Gastrocnemius medialis (tissue), 4 donors: ENCODE measurements around the gene ALKBH4. TPM values are rescaled to one million over a fixed set of nuclear protein-coding genes. Genes with fewer than 3 reads are reported as not detected.

ENCODE experiments used
- ATAC-seq, 2 donors: fragments of 150-250 bp; one replicate each; pipeline ENCODE4 v1.9.1; 2016
- DNase-seq, 2 donors: peaks; one replicate each; pipeline ENCODE4 v3.0.0-alpha.2; 2019
- H3K27ac ChIP-seq, 4 donors: fragments of 200-600 bp; sonication (generic); 1 replicate in 1 of 4; 2 replicates in 3 of 4; pipeline ENCODE4 v1.5.1; 2016 to 2018; ENCODE audit warnings: mild to moderate bottlenecking in 2 of 4, moderate library complexity in 1 of 4
- H3K27me3 ChIP-seq, 3 donors: fragments of 200-600 bp; sonication (generic) in 2 of 3; 1 replicate in 1 of 3; 2 replicates in 2 of 3; pipeline versions ENCODE4 v1.5.1 to v1.6.0; 2016 to 2019; ENCODE audit warnings: mild to moderate bottlenecking in 1 of 3, moderate library complexity in 1 of 3
- H3K36me3 ChIP-seq, 2 donors: fragments of 200-600 bp; sonication (generic) in 1 of 2; one replicate each; pipeline ENCODE4 v1.5.1; 2017 to 2018
- H3K4me1 ChIP-seq, 2 donors: fragments of 200-600 bp; sonication (generic) in 1 of 2; one replicate each; pipeline ENCODE4 v1.5.1; 2016 to 2017; ENCODE audit warnings: mild to moderate bottlenecking in 2 of 2
- H3K4me3 ChIP-seq, 4 donors: fragments of 200-600 bp; sonication (generic) in 3 of 4; 1 replicate in 1 of 4; 2 replicates in 3 of 4; pipeline ENCODE4 v1.5.1; 2016 to 2019; ENCODE audit warnings: mild to moderate bottlenecking in 2 of 4
- H3K9me3 ChIP-seq, 3 donors: fragments of 200-600 bp; sonication (generic) in 2 of 3; 1 replicate in 1 of 3; 2 replicates in 2 of 3; pipeline ENCODE4 v1.5.1; 2016 to 2019
- POLR2A ChIP-seq, 2 donors: fragments of 450-650 bp; IDR thresholded peaks; one replicate each; pipeline ENCODE4 v1.6.1; 2017; ENCODE audit warnings: antibody characterized with exemption in 2 of 2, mild to moderate bottlenecking in 2 of 2, moderate library complexity in 2 of 2
- in situ Hi-C, 4 donors: fragments of 200-750 bp; cut with MboI; loops; one replicate each; pipeline versions ENCODE4 v1.15.0 to v1.8.0; 2017; ENCODE audit warnings: low sequenced_read_pairs in 4 of 4
- intact Hi-C: fragments of 100-400 bp; cut with DNase I; formaldehyde crosslinking; loops from one replicate; pipeline ENCODE4 v1.15.1; 2023; ENCODE audit warnings: low total_unique reads
- total RNA-seq, 4 donors: library from RNA; depleted of rRNA; stranded (reverse); fragments of >200 nt; gene quantifications; one replicate each; pipeline versions ENCODE4 v1.1.0 to v1.2.3, GENCODE V29; 2016
- TF ChIP-seq, protein P1 (sequence below), 5 experiments: fragments of 450-650 bp in 3 of 5; fragments of 200-600 bp in 2 of 5; sonication (generic) in 2 of 5; IDR thresholded peaks in 4 of 5; conservative IDR thresholded peaks in 1 of 5; 1 replicate in 4 of 5; 2 replicates in 1 of 5; pipeline ENCODE4 v1.5.1; 2016 to 2019; ENCODE audit warnings: antibody characterized with exemption in 5 of 5, mild to moderate bottlenecking in 3 of 5, moderate library complexity in 3 of 5

Gene ALKBH4
- total RNA-seq, 4 donors from 2014 or later = 8.7 to 15.1 (median 10.9) TPM

DNA sequence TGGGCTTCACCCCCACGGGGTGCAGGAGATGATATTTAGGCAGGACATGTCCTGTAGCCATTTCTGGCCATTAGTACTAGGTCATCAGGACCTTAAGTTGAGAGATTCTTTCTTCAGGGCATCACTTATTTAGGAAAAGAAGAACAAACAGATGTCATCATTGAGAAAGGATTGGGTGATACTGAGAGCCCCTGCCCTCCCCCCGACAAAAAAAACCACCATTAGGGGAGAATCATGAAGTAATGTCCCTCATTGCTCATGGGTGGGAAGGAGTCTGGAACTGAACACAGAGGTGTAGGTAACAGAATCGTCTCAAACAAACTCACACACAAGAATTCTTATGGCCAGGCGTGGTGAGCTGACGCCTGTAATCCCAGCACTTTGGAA lies 37.7 kb downstream of the ALKBH4 start:
- TF ChIP-seq, protein P1, sequence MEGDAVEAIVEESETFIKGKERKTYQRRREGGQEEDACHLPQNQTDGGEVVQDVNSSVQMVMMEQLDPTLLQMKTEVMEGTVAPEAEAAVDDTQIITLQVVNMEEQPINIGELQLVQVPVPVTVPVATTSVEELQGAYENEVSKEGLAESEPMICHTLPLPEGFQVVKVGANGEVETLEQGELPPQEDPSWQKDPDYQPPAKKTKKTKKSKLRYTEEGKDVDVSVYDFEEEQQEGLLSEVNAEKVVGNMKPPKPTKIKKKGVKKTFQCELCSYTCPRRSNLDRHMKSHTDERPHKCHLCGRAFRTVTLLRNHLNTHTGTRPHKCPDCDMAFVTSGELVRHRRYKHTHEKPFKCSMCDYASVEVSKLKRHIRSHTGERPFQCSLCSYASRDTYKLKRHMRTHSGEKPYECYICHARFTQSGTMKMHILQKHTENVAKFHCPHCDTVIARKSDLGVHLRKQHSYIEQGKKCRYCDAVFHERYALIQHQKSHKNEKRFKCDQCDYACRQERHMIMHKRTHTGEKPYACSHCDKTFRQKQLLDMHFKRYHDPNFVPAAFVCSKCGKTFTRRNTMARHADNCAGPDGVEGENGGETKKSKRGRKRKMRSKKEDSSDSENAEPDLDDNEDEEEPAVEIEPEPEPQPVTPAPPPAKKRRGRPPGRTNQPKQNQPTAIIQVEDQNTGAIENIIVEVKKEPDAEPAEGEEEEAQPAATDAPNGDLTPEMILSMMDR (IDR thresholded peaks at IDR 0.05 in 4 of 5, conservative IDR thresholded peaks at IDR 0.05 in 1 of 5) = no peak
- TF ChIP-seq POLR2A (IDR thresholded peaks at IDR 0.05) = no peak
- ATAC-seq = no peak
- no peak overlapping the region for H3K4me3 ChIP-seq
- in situ Hi-C loops (no loop called here), intact Hi-C loops (no loop called here)
- peaks cover 0 to 18% of the 10 kb centered on the region in 2 donors for H3K36me3 ChIP-seq
- no peak for DNase-seq
- H3K27me3 ChIP-seq = no peaks in the 10 kb centered on the region
- no peaks in the 10 kb centered on the region for H3K9me3 ChIP-seq
- H3K27ac ChIP-seq = no peak overlapping the region
- no peaks in the 10 kb centered on the region for H3K4me1 ChIP-seq

DNA sequence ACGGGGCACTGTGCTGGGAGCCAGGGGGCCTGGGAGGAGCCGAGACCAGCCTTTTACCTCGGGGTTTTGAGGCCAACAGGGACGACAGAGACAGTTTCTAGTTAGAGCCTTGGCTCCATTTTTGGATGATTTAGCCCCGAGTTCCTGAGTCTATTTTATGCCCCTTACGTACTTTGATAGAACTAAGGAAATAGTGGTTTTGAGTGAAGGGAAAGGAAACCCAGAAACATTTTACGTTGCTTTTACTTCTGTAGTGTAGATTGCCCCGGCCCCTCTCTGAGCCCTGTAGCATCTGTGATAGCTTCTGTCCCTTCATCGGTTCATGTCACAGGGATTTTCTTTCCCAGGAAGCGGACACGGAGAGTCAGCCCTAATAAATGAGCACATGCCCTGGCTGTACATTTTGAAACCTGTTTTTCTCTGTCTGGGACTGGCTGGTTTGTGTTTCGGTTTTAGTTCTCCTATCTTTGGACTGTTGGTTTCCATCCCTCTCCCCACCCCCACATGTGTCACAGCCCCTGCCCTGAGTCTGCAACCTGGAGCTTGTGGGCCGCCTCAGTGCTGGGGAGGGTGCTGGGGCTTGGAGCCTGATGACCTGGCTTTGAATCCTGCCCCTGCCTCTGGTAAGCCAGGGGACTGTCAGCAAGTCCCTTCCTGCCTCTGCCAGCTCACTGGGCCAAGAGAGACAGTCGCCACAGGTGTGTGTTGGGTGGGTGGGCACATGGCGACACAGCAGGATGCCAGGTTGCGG lies 38.2 kb downstream of the ALKBH4 start:
- H3K27ac ChIP-seq = peak overlapping the region in 1 of 4 donors; percentile 0
- peaks cover 0 to 22% of the 10 kb centered on the region in 2 donors for H3K36me3 ChIP-seq
- H3K27me3 ChIP-seq = no peaks in the 10 kb centered on the region
- no peaks in the 10 kb centered on the region for H3K4me1 ChIP-seq
- intact Hi-C loops = no loop called here
- ATAC-seq (no peak), DNase-seq (no peak)
- in situ Hi-C loops = no loop called here
- no peak for TF ChIP-seq POLR2A (IDR thresholded peaks at IDR 0.05)
- TF ChIP-seq, protein P1 (IDR thresholded peaks at IDR 0.05 in 4 of 5, conservative IDR thresholded peaks at IDR 0.05 in 1 of 5) = no peak
- H3K9me3 ChIP-seq = no peaks in the 10 kb centered on the region
- no peak overlapping the region for H3K4me3 ChIP-seq

DNA sequence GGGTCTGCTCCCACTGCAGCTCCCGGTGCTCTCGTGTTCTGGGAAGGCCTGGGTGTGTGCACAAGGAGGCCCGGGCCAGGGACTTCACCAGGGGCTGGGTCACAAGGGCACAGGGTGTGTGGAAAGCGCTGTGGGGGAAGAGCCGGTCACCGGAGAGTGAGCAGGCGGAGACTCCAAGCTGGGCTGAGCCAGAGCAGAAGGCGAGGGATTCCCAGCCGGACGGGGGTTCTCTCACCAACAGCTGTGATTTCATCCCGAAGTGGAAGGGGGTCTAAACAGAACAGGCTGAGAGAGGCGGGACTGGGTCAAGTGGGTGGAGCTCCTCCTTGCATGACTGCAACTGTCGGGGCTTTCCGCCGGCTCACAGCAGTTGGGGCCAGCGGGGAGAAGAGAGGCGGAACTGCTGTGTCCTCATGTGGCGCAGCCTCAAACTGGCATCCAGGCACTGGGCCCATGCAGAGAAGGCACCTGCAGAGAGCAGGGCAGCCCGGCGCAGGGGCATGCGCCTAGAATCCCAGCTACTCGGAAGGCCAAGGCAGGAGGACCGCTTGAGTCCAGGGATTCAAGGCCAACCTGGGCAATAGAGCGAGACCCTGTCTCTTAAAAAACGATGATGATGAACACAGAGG lies 38.9 kb downstream of the ALKBH4 start:
- peaks cover 0 to 29% of the 10 kb centered on the region in 2 donors for H3K36me3 ChIP-seq
- H3K4me1 ChIP-seq = no peaks in the 10 kb centered on the region
- peak overlapping the region in 1 of 4 donors; percentile 0 for H3K27ac ChIP-seq
- ATAC-seq = peak in 1 of 2 donors; percentile 20
- TF ChIP-seq, protein P1 (IDR thresholded peaks at IDR 0.05 in 4 of 5, conservative IDR thresholded peaks at IDR 0.05 in 1 of 5) = no peak
- no peak for TF ChIP-seq POLR2A (IDR thresholded peaks at IDR 0.05)
- DNase-seq = no peak
- H3K27me3 ChIP-seq = no peaks in the 10 kb centered on the region
- intact Hi-C loops = no loop called here
- no peak overlapping the region for H3K4me3 ChIP-seq
- in situ Hi-C loops = no loop called here
- H3K9me3 ChIP-seq = no peaks in the 10 kb centered on the region

DNA sequence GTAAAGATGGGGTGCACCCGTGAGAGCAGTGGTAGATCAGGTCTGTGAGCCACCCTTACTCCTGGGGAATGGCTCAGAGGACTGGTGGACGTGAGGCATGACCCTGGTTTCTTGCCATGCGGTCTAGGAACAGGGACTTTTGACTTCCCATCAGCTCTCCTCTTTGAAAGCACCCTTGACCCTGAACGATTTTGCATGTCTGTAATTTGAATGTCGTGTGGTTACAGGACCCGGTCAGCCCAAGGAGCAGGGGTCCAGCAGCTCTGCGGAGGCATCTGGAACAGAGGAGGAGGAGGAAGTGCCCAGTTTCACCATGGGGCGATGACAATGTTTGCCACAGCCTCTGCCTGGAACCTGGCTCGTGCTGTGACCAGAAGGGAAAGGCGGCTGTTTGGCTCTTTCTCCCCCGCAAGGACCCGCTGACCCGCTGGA lies 39.9 kb downstream of the ALKBH4 start:
- no peaks in the 10 kb centered on the region for H3K9me3 ChIP-seq
- H3K4me3 ChIP-seq = no peak overlapping the region
- H3K36me3 ChIP-seq = peaks cover 0 to 33% of the 10 kb centered on the region in 2 donors
- ATAC-seq (no peak), DNase-seq (no peak)
- intact Hi-C loops = no loop called here
- no peak for TF ChIP-seq POLR2A (IDR thresholded peaks at IDR 0.05)
- no peaks in the 10 kb centered on the region for H3K4me1 ChIP-seq
- no peak overlapping the region for H3K27ac ChIP-seq
- H3K27me3 ChIP-seq = no peaks in the 10 kb centered on the region
- in situ Hi-C loops = no loop called here

DNA sequence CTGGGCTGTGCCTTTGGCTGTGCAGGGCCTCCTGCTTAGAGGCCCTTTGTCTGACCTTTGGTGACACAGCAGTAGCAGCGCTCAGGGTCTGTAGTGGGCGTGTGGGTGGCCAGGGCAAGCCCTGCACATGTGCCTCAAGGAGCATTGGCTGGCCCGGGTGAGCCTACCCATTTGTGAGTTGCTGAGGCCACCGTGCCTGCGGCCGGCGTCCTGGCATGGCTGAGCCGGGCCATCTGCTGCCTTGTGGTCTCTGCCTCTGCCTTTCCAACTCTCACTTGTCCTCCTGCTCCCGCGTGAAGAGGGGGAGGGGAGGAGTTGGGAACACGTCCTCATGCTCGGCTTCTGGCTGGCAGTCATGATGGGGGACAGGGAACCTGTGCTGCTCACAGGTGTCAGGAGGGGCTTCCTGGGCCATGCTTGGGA lies 40.5 kb downstream of the ALKBH4 start:
- Histone ChIP-seq H3K9me3 (no peaks in the 10 kb centered on the region), H3K27me3 (no peaks in the 10 kb centered on the region), H3K27ac (no peak overlapping the region), H3K36me3 (peaks cover 0 to 33% of the 10 kb centered on the region in 2 donors), H3K4me1 (no peaks in the 10 kb centered on the region), H3K4me3 (no peak overlapping the region)
- DNase-seq (no peak), ATAC-seq (no peak)
- TF ChIP-seq, protein P1 (IDR thresholded peaks at IDR 0.05 in 4 of 5, conservative IDR thresholded peaks at IDR 0.05 in 1 of 5) = no peak
- no peak for TF ChIP-seq POLR2A (IDR thresholded peaks at IDR 0.05)
- in situ Hi-C loops (no loop called here), intact Hi-C loops (no loop called here)
